DMS114 treated with DMSO at 0.1 percent for 48 hours (cell line): Measurements from ENCODE around the gene RREB1.

Experiments
- DNase-seq: peaks from one replicate; lab custom pipeline; 2025; ENCODE audit not compliant: unreplicated experiment; lab: John Stamatoyannopoulos, UW

Gene RREB1

DNA sequence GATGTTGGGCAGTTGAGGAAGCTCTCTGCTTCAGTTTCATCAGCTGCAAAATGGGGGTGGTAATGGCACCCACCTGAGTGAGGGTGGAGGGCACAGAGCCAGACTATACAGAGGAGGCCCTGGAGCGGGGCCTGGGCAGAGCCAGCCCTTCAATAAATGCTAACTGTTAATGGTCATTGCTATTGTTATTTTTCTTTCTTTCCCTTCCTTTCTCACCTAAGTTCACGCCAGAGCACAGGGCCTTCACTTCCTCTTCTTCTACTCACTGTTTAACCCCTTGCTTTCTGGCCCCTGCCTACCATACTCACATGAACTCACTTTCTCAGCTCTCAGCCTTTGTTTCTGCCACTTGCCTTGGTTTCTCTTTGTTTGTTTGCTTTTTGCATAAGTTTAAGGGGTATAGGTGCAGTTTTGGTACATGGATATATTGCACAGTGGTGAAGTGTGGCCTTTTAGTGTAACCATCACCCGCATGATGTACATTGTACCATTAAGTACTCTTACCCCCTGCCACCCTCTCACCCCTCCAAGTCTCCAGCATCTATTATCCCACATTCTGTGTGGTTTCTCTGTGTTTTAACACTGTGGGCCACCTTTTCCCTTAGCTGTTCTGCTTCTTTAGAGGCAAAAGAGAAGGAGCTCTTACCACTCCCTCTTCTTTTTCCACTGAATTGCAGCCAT is 7.5 kb upstream of the RREB1 start:
- DNase-seq, result no peak

DNA sequence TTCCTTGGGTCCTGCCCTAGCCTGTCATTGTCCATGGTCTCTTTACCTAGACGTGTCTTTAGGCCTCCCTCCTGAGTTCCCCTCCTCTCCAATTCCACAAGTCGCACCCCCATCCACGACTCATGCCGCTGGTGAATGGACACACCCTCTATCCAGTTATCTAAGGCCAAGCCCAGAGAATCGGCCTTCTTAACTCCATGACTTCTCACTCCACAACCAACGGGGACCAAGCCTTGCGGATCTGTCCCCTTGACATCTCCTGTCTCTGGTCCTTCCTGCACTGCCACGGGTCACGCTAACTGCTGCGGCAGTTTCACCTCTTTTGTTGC is 7.0 kb upstream of the RREB1 start:
- no peak for DNase-seq

DNA sequence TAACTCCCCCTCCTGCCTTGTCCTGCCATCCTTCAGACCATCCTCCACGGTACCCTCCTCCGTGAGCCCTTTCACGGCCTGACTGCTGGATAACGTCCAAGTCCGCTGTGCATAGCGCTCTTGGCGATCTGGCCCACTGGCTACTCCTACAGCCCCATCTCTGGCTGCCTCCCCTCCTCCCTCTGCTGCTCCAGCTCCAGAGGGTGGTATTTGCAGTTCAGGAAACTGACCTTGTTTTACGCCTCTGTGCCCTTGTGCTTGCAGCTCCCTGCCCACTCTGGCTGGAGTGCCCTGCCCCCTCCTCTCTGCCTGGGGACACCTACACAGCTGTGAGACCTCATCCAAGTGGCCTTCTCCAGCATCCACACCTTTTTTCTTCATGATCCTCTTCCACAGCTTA is 6.5 kb upstream of the RREB1 start:
- no peak for DNase-seq

DNA sequence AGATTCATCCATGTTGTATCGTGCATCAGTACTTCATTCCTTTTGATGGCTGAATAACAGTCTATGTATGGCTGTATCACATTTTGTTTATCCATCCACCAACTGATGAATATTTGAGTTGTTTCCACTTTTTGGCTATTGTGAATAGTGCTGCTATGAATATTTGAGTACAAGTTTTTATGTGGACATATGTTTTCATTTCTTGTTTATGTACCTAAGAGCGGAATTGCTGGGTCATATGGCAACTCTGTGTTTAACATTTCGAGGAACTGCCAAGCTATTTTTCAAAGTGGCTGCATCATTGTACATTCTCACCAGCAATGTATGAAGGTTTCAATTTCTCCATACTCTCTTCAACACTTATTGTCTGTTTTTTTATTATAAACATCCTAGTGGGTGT is 3.0 kb upstream of the RREB1 start:
- no peak for DNase-seq

DNA sequence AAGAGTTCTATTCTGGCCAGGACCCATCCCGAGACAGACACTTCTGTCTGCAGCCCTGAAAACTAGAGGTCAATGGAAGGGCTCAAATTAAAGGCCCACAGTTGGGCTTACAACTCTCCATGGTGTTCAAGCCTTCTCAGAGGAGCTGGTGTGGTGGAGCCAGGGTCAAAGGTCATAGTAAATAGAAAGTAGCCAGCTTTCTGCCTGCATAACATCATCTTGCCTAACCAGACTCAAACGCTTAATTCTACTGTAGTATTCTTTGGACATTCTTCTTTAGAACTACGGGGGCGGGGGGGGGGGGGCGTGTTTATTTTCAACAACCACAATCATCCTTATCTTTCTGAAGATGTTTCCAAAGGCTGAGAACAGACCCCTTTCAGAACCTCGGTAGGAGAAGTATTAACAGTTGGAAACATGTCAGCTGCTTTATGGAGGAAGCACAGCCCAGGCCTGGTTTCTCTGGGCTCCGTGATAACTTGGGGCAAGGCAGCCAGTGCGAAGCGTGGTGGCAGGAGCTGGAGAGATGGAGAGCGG is 1.5 kb upstream of the RREB1 start:
- DNase-seq, result no peak

DNA sequence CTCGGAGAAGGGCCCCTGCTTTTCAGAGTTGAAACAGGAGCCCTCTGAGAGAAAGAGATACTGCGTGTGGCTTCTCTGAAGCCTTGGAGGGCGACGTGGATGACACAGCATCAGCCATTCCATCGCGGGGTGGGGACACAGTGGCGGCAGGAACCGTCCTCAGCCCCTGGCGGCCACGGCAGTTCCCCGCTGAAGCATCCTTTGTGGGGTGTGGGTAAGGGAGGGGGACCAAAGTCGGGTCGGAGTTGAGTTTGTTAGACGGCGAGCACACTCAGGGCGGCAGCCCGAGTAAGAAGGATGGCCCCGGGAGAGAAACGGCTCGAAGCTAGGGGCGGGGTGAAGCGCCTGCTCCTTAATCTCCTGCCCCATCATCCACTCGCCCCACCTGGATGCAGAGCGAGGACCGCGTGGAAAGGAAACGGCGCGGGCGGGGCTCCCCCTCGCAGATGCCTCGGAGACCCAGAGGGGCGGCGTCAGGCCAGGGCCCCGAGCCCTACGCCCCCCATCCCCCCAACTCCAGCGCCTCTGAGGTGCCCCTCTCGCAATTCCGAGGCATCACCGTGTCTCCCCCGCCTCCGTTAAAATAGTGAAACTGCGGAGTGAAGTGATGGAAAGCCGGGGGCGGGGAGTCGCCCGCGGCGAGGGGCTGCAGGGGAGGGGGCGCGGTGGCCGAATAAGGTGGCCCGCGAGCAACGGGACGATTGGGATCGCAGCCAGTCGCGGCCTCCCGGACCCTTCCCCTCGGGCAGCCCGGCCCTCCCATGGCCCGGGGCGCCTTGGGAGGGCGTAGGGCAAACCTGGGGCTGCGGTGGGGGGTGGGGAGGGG is 796 bp upstream of the RREB1 start:
- peak; percentile 28 for DNase-seq

DNA sequence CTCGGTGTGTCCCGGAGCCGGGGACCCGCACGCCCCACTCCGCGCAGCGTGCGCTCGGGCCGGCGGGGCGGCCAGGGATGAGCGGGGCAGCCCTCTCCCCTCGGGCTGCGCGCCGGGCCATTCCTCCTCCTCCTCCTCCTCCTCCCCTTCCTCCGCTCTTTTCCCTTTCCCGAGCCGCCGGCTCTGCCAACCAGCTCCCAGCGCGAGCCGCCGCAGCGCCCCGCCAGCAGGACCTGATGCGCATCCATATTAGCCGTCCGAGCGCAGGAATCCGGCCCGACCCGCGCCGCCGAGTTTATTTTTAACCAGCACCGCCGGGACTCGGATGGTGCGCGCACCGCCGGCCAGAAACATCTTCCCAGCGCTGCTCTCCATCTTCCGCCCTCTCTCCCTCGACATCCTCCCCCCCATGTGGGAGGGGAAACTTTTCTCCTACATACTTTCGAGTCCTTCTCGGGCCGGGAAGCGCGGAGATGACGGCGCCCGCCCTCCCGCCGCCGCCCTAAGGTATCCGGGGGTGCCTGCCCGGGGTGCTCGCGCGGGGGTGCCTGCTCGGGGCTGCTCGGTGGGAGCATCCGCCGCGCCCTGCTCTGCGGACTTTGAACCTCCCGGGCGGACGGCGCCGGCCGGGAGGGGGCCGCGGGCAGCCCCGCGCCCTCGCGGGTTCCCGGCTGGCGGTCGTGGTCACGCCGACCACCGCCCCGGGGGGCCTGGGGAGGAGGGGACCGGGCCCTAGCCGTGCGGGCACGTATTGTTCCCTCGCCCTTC is 619 bp downstream of the RREB1 start:
- no peak for DNase-seq

DNA sequence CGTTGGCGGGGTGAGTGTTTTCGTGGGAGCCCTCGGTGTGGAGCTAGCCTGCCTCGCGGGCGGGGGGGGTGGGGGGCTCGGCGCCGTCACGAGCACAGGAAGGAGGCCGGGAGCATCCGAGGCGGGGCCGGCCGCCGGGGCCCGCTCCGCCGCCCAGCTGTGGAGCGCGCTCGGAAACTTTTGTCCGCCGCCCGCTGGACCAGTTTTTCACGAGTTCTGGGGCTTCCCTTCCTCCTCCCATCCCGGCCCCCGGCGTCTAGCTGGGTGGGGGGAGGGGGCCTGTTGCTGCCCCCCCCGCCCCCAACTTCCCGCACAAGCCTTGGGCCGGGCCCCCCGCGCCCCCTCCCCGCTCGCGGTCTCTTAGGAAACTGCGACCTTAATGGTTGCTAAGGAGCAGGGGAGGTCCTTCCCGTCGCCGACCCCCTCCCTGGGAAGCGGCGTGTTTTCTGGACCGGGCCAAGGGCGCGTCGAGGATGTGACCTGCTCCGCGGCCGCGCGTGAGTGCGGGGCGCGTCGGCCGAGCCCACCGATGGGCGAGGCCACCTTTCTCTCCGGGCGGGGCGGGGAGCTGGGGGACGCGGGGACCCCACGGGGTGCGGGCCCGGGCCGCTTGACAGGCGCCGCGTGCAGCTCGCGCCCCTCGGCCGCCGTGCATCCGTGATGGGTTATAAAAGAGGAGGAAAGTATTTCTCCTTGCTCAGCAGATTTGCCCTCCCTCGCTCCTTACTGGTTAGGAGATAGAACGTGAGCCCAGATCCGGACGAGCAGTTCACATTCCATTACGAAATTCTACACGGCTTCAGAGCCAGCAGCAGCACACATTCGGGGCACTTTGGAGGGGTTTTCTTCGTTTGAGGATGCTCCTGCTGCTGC is 1.4 kb downstream of the RREB1 start:
- peak; percentile 49 for DNase-seq

DNA sequence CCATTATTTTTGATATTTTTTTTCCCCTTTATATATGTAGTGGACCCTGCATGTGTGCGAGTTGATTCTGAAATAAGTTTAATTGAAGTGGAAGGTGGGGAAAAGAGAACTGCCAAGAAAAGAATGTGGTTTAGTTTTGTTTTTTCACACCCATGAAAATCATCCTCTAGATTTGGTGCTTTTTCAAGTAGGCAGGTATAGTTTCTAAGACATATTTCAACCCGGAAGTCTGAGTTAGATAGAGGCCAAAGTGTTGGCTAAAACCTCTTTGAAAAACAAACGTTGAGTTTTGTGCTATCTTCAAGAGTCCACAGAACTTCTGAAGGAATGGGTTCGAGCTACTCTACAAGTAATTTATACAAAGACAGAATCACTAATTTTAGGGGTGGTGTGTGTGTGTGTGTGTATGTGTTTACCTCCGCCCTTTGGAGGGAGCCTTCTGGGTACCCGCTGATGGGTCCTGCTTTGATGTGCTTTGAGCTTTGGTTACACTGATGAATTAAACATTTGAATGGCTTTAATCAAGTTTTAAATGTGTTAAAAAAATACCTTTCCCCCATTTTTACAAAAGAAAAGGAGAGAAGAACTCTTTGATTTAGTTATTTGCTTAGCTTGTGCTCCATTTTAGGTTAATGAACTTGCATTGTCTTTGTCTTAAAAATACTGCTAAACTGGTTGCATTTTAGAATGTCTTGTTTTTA is 2.5 kb downstream of the RREB1 start:
- no peak for DNase-seq

DNA sequence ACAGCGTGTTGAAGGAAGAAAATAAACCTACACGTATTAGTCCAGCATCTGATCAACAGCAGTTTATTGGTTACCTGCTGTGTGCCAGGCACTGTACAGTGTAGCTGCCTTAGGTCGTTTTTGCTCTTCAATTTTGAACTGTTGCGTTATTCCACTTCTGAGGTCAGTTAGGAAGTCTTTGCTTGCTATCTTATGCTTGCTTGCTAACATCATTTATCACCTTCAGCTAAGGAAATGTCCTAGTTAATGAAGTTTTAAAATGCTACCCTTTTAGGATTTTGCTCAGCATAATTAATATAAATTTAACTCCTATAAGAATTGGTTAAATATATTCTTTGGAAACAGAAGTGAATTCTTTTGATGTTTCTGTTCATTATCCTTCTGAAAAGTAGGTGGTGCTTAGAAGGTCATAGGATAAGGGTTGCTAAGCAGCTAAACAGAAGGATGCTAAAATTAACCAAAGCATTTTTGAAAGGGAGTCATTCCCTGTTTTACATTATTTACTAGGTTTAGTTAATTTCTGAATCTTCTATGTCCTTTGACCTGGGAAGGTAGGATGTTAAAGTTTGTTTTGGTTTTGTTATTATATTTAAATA is 3.4 kb downstream of the RREB1 start:
- no peak for DNase-seq

DNA sequence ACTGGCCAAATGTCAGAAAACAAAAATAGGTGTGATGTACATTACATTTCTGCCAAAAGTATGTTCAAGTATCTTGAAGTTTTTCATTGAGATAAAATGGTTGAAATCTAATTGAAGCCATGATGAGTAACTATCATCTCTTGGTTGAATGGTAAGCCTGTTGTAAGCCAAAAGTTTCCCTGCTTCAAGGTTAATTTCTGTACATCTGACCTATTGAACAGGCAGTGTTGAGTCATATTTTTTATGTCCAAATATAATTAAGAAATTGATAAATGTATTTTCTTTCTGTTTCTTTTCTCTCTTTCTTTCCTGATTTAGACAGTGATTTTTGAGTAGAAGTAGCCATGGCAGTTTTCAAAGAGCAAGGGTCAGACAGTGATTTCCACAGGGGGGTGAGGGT is 4.4 kb downstream of the RREB1 start:
- no peak for DNase-seq

DNA sequence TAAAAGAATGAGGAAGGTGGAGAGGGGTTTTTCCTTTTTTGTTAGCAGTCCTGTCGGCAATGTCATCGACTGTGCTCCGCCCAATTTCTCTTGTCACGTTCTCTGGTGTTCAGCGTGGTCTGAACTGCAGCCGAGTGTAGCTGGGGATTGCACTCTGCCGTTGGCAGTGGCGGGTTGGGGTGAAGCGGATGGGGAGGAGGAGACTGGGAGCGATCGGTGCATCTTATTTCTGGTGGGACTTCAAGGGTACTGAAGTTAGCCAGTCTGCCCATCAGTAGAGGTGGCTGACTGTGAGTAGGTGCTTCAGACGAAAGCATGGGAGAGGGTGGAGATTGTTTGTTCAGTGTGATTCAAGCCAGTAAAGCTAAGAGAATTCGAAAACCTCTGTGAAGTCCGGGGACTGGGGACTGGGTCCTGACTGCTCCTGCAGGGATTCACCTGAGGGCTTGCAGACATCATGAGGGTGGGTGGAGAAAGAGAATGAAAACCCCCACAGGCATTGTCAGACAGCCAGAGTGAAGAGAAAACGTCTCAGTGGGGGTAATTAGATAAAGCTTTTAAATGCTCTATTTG is 5.1 kb downstream of the RREB1 start:
- no peak for DNase-seq

DNA sequence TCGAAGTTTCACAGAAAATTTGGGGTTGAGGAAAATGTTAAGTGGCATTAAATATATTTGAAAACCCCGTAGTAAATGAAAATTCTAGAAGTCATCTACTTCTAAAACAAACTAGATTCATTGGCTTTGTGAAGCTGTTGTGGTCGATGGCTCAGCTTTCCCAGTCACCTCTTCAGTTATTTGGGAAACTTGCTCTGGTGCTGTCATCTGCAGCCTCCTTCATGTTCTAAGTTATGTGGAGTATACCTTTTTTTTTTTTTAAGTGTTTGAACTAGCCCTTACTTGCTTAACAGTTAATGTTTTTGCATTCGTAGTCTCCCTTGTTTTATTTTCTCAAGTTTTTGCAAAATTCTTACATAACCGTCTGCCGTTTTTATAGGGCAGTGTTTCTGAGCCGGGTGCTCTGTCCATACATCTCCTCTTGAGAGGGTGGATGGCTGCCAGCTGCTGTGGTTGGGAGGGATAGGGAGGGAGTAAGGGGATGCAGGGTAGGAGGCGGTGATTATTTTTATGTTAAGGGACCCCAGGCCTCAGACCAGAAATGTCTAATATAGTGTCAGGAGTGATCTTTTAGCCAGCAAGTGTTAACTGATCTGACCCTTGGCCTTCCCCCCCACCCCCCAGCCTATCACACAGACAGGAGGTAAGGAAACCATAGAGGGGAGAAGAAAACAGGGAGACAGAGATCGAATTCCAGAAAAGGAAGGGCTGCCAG is 7.1 kb downstream of the RREB1 start:
- no peak for DNase-seq

DNA sequence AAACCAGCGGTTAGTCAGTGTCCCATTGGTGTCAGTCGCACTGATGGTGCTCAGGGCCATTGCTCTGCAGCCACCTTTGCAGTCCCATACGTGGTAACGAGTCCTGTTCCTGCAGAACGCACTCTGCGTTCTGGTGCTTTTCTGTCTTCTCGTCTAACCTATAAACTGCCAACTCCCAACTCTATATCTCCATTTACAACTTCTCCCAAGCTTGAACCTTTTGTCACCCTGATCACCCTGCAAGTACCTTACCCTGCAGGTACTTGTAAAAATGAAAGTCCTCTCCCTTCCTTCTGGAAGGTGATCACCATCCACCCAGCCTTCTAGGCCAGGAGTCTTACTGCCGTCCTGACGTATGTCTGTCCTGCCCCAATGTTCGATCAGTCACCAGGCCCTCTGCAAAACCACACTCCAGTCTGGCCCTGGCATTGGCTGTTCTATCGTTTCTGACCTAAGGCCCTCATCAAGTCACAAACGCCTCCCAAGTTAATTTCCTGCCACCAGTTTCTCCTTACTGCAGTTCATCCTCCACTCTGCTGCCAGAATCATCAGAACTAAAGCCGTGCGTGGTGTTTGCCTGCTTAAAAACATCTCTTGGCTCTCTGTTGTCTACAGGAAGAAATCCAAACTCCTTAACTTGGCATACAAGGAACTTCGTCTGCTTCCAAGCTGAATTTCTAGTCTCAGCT is 7.9 kb downstream of the RREB1 start:
- DNase-seq, result no peak

DNA sequence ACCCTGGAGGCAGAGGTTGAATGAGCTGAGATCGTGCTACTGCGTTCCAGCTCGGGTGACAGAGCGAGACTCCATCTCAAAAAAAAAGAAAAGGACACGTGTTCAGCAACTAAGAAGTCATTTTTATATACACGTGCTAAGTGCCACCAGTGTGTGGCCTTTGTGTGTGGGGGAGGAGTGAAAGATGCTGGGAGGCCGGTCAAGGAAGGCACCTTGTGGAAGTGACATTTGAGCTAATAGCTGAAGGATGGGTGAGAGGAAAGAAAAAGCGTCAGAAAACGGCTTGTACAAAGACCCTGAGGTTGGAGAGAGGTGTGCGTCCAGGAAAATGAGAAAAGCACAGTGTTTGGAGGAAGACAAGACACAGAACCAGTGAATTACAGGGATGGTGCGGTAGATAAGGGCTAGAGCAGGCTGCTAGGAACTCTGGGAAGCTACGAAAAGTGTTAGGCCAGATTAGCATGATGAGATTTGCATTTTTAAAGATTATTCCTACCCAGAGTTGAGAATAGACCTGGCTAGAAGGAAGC is 11.6 kb downstream of the RREB1 start:
- DNase-seq, result no peak

DNA sequence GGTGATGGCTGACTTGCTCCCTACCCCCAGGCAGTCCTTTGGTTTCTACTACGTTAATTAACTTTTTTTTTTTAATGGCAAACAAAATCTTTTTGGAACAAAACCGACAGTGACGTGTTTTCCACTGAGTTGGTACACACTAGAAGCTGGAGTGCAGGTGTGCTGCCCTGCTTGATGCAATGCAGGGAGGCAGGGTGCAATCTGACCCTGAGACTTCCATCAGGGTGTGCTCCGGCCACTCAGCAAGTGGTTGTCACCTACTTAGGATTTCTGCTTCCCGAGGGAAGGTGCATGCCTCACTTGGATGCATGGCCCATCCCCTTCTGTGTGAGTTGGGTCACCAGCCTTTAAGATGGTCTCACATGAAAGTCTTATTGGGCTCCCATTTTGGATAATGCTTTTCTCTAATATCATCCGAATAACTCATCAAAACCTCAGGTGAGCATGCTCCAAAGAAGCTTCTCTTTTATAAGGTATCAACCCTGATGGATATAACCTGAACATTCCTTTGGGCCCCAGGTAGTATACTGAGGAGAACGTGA is 14.0 kb downstream of the RREB1 start:
- no peak for DNase-seq

DNA sequence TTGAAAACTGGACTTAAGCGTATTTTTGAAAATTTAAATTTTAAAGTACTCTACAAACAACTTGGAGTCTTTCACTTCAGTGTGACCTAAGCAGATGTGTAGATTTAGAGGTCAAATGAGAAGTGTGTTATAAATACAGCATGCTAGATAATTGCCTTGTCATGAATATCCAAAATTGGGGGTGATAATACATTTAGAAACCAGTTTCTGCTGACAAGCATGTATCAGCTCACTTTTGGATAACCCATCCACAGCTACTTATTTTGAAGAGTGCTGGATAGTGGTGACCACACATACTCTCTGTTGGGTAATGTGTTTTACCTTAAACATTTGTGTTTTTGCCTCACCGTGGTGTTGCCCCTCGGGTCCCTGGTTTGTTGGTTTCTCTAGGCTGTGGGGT is 14.9 kb downstream of the RREB1 start:
- no peak for DNase-seq

DNA sequence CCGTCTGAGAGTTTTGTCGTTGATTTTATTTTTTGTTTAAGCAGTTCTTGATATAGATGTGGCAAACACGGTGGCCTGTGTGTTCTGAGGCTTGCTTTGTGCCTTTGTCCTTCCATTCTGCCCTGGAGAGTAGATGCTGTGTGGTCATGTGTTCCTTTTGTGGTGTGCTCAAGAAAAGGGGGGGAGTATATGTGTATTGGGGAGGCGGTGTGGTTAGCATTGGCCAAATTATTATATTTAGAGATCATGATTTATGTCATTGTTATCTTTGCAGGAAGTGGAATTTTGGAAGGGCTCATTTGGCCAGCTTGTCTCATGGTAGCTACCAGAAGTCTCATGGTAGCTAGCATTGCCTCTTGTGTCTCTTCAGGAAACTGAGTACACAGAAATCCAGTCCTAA is 16.4 kb downstream of the RREB1 start:
- DNase-seq, result no peak
